GM18526 (cell line): ENCODE data around the gene FUT6.

Source experiments
- POLR2A ChIP-seq: IDR thresholded peaks from 3 replicates; pipeline ENCODE4 v1.6.1; 2011; ENCODE audit not compliant: insufficient read length; ENCODE audit errors: extremely low read depth

The FUT6 gene, protein sequence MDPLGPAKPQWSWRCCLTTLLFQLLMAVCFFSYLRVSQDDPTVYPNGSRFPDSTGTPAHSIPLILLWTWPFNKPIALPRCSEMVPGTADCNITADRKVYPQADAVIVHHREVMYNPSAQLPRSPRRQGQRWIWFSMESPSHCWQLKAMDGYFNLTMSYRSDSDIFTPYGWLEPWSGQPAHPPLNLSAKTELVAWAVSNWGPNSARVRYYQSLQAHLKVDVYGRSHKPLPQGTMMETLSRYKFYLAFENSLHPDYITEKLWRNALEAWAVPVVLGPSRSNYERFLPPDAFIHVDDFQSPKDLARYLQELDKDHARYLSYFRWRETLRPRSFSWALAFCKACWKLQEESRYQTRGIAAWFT

GRCh38 chr19:5839065-5840017 is at the start of gene FUT6:
Gene FUT6 (minus strand): TSS chr19:5839702. CDS start chr19:5832567, 7,135 bp downstream.
- no peak for TF ChIP-seq POLR2A

DNA sequence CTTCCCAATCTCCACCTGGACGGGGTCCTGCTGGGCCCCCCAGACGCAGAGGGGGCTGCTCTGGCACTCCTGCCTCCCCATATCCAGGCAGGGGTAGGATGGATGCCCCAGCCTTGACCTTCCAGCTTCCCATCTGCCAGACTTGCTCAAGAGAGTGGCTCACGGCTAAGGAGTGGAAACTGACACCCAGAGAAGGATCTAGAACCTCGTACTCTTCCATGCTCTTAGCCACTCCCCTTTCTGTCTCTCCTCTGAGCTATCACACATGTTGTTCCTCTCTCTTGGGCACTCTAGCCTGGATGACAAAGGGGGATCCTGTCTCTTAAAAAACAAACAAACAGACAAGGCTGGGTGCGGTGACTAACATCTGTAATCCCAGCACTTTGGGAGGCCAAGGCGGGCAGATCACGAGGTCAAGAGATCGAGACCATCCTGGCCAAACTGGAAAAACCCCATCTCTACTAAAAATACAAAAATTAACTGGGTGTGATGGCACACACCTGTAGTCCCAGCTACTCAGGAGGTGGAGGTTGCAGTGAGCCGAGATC is 43.0 kb upstream of the FUT6 start:
- no peak for TF ChIP-seq POLR2A

DNA sequence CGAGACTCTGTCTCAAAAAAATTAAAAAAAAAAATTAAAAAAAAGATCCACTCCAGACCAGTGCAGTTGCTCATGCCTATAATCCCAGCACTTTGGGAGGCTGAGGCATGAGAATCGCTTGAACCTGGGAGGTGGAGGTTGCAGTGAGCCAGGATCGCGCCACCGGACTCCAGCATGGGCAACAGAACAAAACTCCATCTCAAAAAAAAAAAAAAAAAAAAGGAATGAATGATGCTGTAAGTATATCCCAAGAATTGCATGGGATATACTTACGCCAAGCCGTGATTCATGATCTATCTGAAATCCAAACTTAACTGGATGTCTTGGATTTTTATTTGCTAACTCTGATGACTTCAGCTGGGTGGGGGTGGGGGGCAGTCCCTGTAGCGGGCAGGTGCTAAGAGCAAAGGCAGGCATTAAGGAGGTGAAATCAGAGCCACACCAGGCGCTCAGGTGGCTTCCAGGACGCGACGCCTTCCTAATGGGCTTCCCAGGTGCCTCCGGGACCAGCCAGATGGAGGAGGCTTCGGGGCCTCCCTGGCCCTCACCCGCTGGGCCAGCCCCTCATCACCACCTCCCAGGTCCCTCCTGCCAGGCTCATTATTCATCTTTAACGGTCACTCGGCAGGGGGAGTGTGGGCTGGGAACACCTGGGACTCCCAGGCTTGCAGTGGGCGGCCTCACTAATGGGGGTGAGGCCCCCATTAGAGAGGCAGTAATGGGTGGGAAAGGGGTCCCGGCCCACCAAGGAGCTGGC is 42.2 kb upstream of the FUT6 start:
- no peak for TF ChIP-seq POLR2A

DNA sequence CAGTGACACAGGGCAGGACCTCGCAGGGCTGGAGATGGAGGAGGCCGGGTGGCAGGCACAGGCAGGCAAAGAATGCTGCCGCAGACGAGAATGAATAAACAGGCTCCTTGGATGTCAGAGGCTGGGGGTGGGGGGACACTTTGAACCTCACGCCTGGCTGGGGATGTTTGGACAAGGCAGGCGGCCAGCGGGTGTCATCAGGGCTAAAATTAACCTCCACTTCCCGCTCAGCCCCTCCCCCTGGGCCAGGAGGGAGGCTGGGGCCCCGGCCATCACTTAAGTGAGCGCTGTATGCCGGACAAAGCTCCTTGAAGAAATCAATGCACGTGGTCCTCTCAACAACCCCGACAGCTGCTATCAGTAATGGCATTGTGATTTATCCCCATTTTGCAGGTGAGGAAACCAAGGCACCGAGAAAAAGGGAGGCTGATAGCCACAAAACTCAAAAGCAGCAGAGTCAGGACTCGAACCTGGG is 41.1 kb upstream of the FUT6 start:
- TF ChIP-seq POLR2A: no peak

- TF ChIP-seq POLR2A: no peak
These were observed 40.7 kb upstream of the FUT6 start for GRCh38 chr19:5880196-5880595.

- TF ChIP-seq POLR2A: no peak
These were observed 38.4 kb upstream of the FUT6 start for GRCh38 chr19:5877882-5878281.

DNA sequence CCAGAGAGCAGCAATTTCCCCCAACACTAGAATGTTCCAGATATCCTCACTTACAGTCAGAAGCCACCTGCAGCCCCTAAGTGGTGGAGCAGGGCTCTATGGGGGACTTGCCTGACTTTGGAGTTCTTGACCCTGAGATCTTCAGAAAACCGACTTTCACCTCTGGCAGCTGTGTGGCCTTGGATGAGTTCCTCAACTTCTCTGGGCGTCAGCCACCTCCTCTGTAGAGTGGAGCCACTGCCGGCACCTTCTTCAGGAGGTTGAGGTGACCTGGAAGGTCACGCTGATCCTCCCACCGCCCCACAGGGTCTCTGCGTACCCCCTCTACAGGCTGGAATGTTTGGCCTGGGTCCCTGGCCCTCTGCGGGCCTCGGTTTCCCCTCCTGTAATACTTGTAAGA is 37.9 kb upstream of the FUT6 start:
- TF ChIP-seq POLR2A: no peak

DNA sequence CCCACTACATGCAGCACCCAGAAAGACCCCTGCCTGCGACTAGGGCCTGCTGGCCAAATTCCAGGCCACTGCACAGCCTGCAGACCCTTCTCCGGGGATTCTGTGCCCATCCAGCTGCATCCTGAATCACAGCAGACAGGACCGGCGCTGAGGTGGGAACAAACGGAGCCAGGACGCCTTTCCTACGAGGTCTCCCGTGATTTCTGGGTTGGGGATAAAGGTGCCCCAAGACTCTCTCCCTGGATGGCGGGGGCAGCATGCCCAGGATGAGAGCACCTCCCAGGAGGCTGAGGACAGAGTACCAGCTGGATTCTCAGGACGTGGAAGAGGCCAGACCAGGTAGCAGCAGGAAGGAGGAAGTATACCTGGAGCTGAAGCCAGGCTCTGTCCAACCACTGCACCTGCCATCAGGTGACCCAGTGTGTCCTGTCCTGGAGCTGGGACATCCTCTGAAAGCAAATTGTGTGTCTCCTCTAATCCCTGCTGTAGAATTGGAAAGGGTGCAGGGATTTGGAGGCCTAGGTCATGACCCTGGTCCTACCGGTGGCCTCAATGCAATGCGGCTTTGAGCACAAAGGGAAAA is 34.2 kb upstream of the FUT6 start:
- no peak for TF ChIP-seq POLR2A

DNA sequence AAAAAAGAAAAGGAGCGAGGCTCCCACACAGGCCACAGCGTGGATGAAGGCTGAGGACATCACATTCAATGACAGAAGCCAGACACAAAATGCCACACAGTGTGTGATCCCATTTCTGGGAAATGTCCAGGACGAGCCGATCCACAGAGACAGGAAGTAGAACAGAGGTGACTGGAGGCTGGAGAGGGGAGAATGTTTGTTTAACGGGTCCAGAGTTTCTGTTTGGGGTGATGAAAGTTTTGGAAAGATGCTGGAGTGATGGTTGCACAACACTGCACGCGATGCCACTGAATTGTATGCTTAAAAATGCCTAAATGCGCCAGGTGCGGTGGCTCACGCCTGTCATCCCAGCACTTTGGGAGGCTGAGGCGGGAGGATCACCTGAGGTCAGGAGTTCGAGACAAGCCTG is 31.5 kb upstream of the FUT6 start:
- no peak for TF ChIP-seq POLR2A

GRCh38 chr19:5867201-5868136 is 28.0 kb upstream of the FUT6 start:
- TF ChIP-seq POLR2A: no peak

DNA sequence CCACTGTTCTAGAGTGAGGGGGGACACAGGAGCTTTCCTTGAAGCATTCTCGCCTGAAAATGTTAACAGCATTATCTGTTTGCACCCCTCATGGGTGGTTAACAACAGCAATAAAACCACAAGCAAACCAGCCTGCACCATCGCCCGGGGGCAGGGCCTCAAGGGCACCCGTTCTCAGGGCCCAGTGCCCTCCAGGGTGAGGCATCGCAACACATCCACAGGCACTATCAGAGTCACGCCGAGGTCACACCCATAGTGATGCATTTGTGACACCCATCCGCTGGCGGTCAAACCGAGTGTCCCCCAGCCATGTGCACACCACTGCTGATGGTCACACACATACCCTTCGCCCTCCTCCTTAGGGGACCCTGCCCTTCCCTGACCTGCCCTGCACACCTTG is 26.3 kb upstream of the FUT6 start:
- TF ChIP-seq POLR2A: no peak

- TF ChIP-seq POLR2A: no peak
These were observed 25.4 kb upstream of the FUT6 start for GRCh38 chr19:5864725-5865486.
